A549 (cell line): ENCODE data around the gene MSI2. TPM values are rescaled to one million over a fixed set of nuclear protein-coding genes. Genes with fewer than 3 reads are reported as not detected.
A peak's percentile ranks its signal among the peaks of the same experiment; 100 is the strongest.

Experiments
- ATAC-seq, 2 experiments: fragments of 200-7000 bp in 1 of 2; fragments of >200 bp in 1 of 2; cut with Nextera tagmentation in 1 of 2; cut with Tn5 transposase in 1 of 2; 3 replicates each; pipeline versions ENCODE4 v1.8.0 to v1.9.1; 2018 to 2020; ENCODE audit warnings: mild to moderate bottlenecking in 1 of 2, moderate library complexity in 1 of 2
- CTCF ChIA-PET: fragments of 300-600 bp; sonication (Branson Sonifier 250); formaldehyde crosslinking; extraction: SDS; loops from one replicate; lab custom pipeline; 2021; ENCODE audit warnings: antibody characterized with exemption, inconsistent platforms; lab: Yijun Ruan, JAX
- POLR2A ChIA-PET: fragments of 350-600 bp; formaldehyde crosslinking; extraction: SDS; loops from one replicate; lab custom pipeline; 2021; ENCODE audit warnings: antibody characterized with exemption, inconsistent platforms; lab: Yijun Ruan, JAX
- DNase-seq, 2 experiments: peaks; one replicate each; pipeline versions ENCODE4 v3.0.0 to v3.0.0-alpha.2; 2011 to 2016; ENCODE audit warnings: low read depth in 1 of 2, low spot score in 1 of 2
- FAIRE-seq: peaks from 2 replicates; lab custom pipeline; 2011; peaks lifted over from hg19 to GRCh38; lab: Jason Lieb, UNC
- H3K27ac ChIP-seq, 2 experiments: fragments of >200 bp; sonication (Bioruptor Twin); formaldehyde crosslinking; 3 replicates each; pipeline ENCODE4 v1.5.1; 2016 to 2017
- H3K4me1 ChIP-seq: fragments of >200 bp; sonication (Bioruptor Twin); formaldehyde crosslinking; 3 replicates; pipeline ENCODE4 v1.6.1; 2016
- H3K4me2 ChIP-seq: fragments of >200 bp; sonication (Bioruptor Twin); formaldehyde crosslinking; 3 replicates; pipeline ENCODE4 v1.6.1; 2016
- H3K4me3 ChIP-seq: fragments of >200 bp; sonication (Bioruptor Twin); formaldehyde crosslinking; 3 replicates; pipeline ENCODE4 v1.5.1; 2016
- H3K9me3 ChIP-seq: fragments of >200 bp; sonication (Bioruptor Twin); formaldehyde crosslinking; 3 replicates; pipeline ENCODE4 v1.6.1; 2016
- CBX2 ChIP-seq: fragments of 200-600 bp; sonication (generic); IDR thresholded peaks from 2 replicates; pipeline ENCODE4 v1.6.1; 2016; ENCODE audit warnings: low read depth, mild to moderate bottlenecking, borderline replicate concordance
- CBX8 ChIP-seq: fragments of 200-600 bp; sonication (generic); IDR thresholded peaks from 2 replicates; pipeline ENCODE4 v1.6.1; 2016
- CHD2 ChIP-seq: fragments of 150-350 bp; IDR thresholded peaks from 2 replicates; pipeline ENCODE4 v1.6.1; 2014; ENCODE audit warnings: low read length; ENCODE audit not compliant: partially characterized antibody
- E2F6 ChIP-seq: IDR thresholded peaks from 2 replicates; pipeline ENCODE4 v1.6.1; 2012; ENCODE audit warnings: low read depth, borderline replicate concordance
- FOSL2 ChIP-seq, 2 experiments: fragments of 450-650 bp in 1 of 2; fragments of >200 bp in 1 of 2; sonication (Bioruptor Twin) in 1 of 2; formaldehyde crosslinking; IDR thresholded peaks; 2 replicates each; pipeline versions ENCODE4 v1.5.0 to v1.6.1; 2016 to 2020; ENCODE audit warnings: mild to moderate bottlenecking in 1 of 2, moderate library complexity in 1 of 2
- FOXS1 ChIP-seq: fragments of 250-450 bp; sonication (Bioruptor Pico); IDR thresholded peaks from 2 replicates; pipeline ENCODE4 v1.5.0; 2020; ENCODE audit warnings: mild to moderate bottlenecking, moderate library complexity
- HDAC2 ChIP-seq: fragments of 200-600 bp; sonication (generic); IDR thresholded peaks from 2 replicates; pipeline ENCODE4 v1.6.1; 2016
- HOXA7 ChIP-seq: fragments of 250-450 bp; sonication (Bioruptor Pico); IDR thresholded peaks from 2 replicates; pipeline ENCODE4 v1.5.0; 2020; ENCODE audit warnings: mild to moderate bottlenecking, moderate library complexity
- JUN ChIP-seq, 2 experiments: fragments of >200 bp; sonication (Bioruptor Twin); formaldehyde crosslinking; IDR thresholded peaks; 2 replicates in 1 of 2; 3 replicates in 1 of 2; pipeline ENCODE4 v1.6.1; 2016 to 2017
- JUNB ChIP-seq: fragments of >200 bp; sonication (Bioruptor Twin); formaldehyde crosslinking; IDR thresholded peaks from 2 replicates; pipeline ENCODE4 v1.6.1; 2016
- MAX ChIP-seq: IDR thresholded peaks from 2 replicates; pipeline ENCODE4 v1.6.1; 2012
- NFE2L2 ChIP-seq: fragments of 150-350 bp; conservative IDR thresholded peaks from 2 replicates; pipeline ENCODE4 v1.6.1; 2014; ENCODE audit warnings: low read length
- NPAS2 ChIP-seq: fragments of 250-450 bp; sonication (Bioruptor Pico); IDR thresholded peaks from 2 replicates; pipeline ENCODE4 v1.8.0; 2022; ENCODE audit warnings: mild to moderate bottlenecking, moderate library complexity, borderline replicate concordance
- RNF2 ChIP-seq: fragments of 200-600 bp; sonication (generic); IDR thresholded peaks from 2 replicates; pipeline ENCODE4 v1.6.1; 2016; ENCODE audit warnings: low read depth, mild to moderate bottlenecking, antibody characterized with exemption, moderate library complexity, borderline replicate concordance
- SMC3 ChIP-seq: fragments of >200 bp; sonication (Bioruptor Twin); formaldehyde crosslinking; IDR thresholded peaks from 3 replicates; pipeline ENCODE4 v1.6.1; 2018; ENCODE audit warnings: inconsistent platforms
- TFCP2L1 ChIP-seq: fragments of 250-450 bp; sonication (Bioruptor Pico); IDR thresholded peaks from 2 replicates; pipeline ENCODE4 v1.5.0; 2021; ENCODE audit warnings: mild to moderate bottlenecking
- WGBS: methylation state at CpG from one replicate; pipeline ENCODE4 v1.1.6; 2017; ENCODE audit errors: missing lambda C conversion rate; 5-methylcytosine and 5-hydroxymethylcytosine counted together
- polyA plus RNA-seq, 4 experiments: library from polyadenylated mRNA; depleted of rRNA in 3 of 4; stranded (reverse); fragments of >200 nt; fragmentation: RNase III in 1 of 4; extraction: RNeasy Plus Mini Kit Qiagen cat#74134 plus additional on column Dnase treatment in 1 of 4; gene quantifications; 2 replicates in 3 of 4; 3 replicates in 1 of 4; pipeline ENCODE4 v1.2.3, GENCODE V29; 2011 to 2017

MSI2 gene
- polyA plus RNA-seq, 2 of the 4 experiments (the other 2 are of a cell fraction) = 43.6 to 44.4 TPM

- WGBS = 44% methylated on average over 8 of the region's 8 CpGs
- FAIRE-seq = no peak
- peak; percentile 60 for TF ChIP-seq MAX
- peak; percentile 58; the same call in 1 of the 2 replicates for TF ChIP-seq FOSL2 (IDR thresholded peaks at IDR 0.05)
- TF ChIP-seq FOSL2 (CRISPR knock-in tag; IDR thresholded peaks at IDR 0.05) = peak; percentile 49; the same call in 1 of the 2 replicates
- TF ChIP-seq RNF2 = no peak
- no peak for TF ChIP-seq E2F6
- peak; percentile 38; the same call in 1 of the 2 replicates for TF ChIP-seq JUNB
- peak; percentile 28; the same call in 1 of the 3 replicates for TF ChIP-seq SMC3
- peak in 1 of 2 experiments; percentile 42; a peak in 1 of 5 replicates for TF ChIP-seq JUN (IDR thresholded peaks at IDR 0.05)
- peak; percentile 62 for TF ChIP-seq CHD2
- no peak overlapping the region for H3K4me3 ChIP-seq
- H3K4me1 ChIP-seq = peaks cover 34% of the 10 kb centered on the region
- H3K9me3 ChIP-seq = no peaks in the 10 kb centered on the region
- POLR2A ChIA-PET = no interaction called here
- peak overlapping the region; percentile 59 to 84 for H3K27ac ChIP-seq
- DNase-seq = peak; percentile 50 to 72
- CTCF ChIA-PET = interaction anchor here (0.6 to 6.9 kb wide), 5 partner anchors 21 to 407 kb away, joined by 3 to 36 read pairs (median 3); no protein-coding TSS in a partner anchor
- H3K4me2 ChIP-seq = peak overlapping the region; percentile 63
- ATAC-seq = peak; percentile 76 to 77; a peak in 5 of 6 replicates
Measured at GRCh38 chr17:57649731-57650484, 393.6 kb downstream of the MSI2 start.

- H3K4me3 ChIP-seq = no peak overlapping the region
- CTCF ChIA-PET = interaction anchor here (1.0 to 6.9 kb wide), 3 partner anchors 20 to 377 kb away, joined by 3 to 36 read pairs (median 10); no protein-coding TSS in a partner anchor
- DNase-seq (no peak), ATAC-seq (no peak; a peak in 1 of 6 replicates), FAIRE-seq (peak; percentile 77)
- POLR2A ChIA-PET = no interaction called here
- WGBS = 96% methylated on average over 4 of the region's 4 CpGs
- TF ChIP-seq NFE2L2 (no peak), CBX8 (no peak)
- H3K9me3 ChIP-seq = no peaks in the 10 kb centered on the region
- peak overlapping the region; percentile 63 for H3K4me2 ChIP-seq
- H3K4me1 ChIP-seq = peaks cover 34% of the 10 kb centered on the region
- H3K27ac ChIP-seq = peak overlapping the region; percentile 59 to 84
Measured at GRCh38 chr17:57650548-57650947, 394.2 kb downstream of the MSI2 start.

- peak overlapping the region in 1 of 2 experiments; percentile 84; a peak in 3 of 6 replicates for H3K27ac ChIP-seq
- H3K4me1 ChIP-seq = peaks cover 34% of the 10 kb centered on the region
- TF ChIP-seq FOXS1 (CRISPR knock-in tag) = no peak
- TF ChIP-seq CBX2 = no peak
- TF ChIP-seq HOXA7 = no peak
- no peak for TF ChIP-seq NPAS2 (CRISPR knock-in tag)
- TF ChIP-seq, all 56 proteins: peak for 0
- Histone ChIP-seq H3K4me2 (no peak overlapping the region), H3K4me3 (no peak overlapping the region), H3K9me3 (no peaks in the 10 kb centered on the region)
- ChIA-PET POLR2A (no interaction called here), CTCF (interaction anchor here (0.9 to 6.9 kb wide), 4 partner anchors 20 to 378 kb away, joined by 3 to 36 read pairs (median 6); no protein-coding TSS in a partner anchor)
- no peak for ATAC-seq
- WGBS = 87% methylated on average over 7 of the region's 7 CpGs
- no peak for FAIRE-seq
- DNase-seq = no peak
Measured at GRCh38 chr17:57651451-57651850, 395.1 kb downstream of the MSI2 start.

- FAIRE-seq (no peak), DNase-seq (no peak), ATAC-seq (no peak)
- ChIA-PET CTCF (interaction anchor here (0.9 to 6.9 kb wide), 3 partner anchors 19 to 54 kb away, joined by 3 to 36 read pairs (median 10); no protein-coding TSS in a partner anchor), POLR2A (no interaction called here)
- peaks cover 34% of the 10 kb centered on the region for H3K4me1 ChIP-seq
- H3K27ac ChIP-seq = peak overlapping the region in 1 of 2 experiments; percentile 65; a peak in 2 of 6 replicates
- TF ChIP-seq HDAC2 (no peak), TFCP2L1 (CRISPR knock-in tag) (no peak)
- no peaks in the 10 kb centered on the region for H3K9me3 ChIP-seq
- whole genome bisulfite sequencing = 96% methylated on average over 11 of the region's 13 CpGs
- no peak overlapping the region for H3K4me2 ChIP-seq
- H3K4me3 ChIP-seq = no peak overlapping the region
Measured at GRCh38 chr17:57651996-57652395, 395.7 kb downstream of the MSI2 start.
